Adrenal gland (tissue), 12 donors: ENCODE measurements around the gene GPC1. TPM values are rescaled to one million over a fixed set of nuclear protein-coding genes. Genes with fewer than 3 reads are reported as not detected.
A peak's percentile ranks its signal among the peaks of the same experiment; 100 is the strongest.

ENCODE experiments used
- DNase-seq, 7 donors: peaks; one replicate each; pipeline ENCODE4 v3.0.0-alpha.2; 2019 to 2020
- H3K27ac ChIP-seq, 5 donors: fragments of 200-600 bp; sonication (generic) in 4 of 5; 1 replicate in 3 of 5; 2 replicates in 2 of 5; pipeline versions ENCODE4 v1.5.1 to v1.8.0; 2016 to 2020; ENCODE audit warnings: mild to moderate bottlenecking in 1 of 5
- H3K27me3 ChIP-seq: fragments of 200-600 bp; 2 replicates; pipeline ENCODE4 v1.8.0; 2021
- H3K36me3 ChIP-seq, 2 donors: fragments of 200-600 bp; replicated peaks in 1 of 2; 1 replicate in 1 of 2; 2 replicates in 1 of 2; pipeline versions ENCODE4 v1.5.1 to v1.8.0; 2018 to 2022
- H3K4me1 ChIP-seq, 2 donors: fragments of 200-600 bp; replicated peaks in 1 of 2; 1 replicate in 1 of 2; 2 replicates in 1 of 2; pipeline versions ENCODE4 v1.5.1 to v1.8.0; 2018 to 2021
- H3K4me3 ChIP-seq, 4 donors: fragments of 200-600 bp; sonication (generic) in 3 of 4; one replicate each; pipeline ENCODE4 v1.5.1; 2016 to 2018
- H3K9me3 ChIP-seq, 3 donors: fragments of 200-600 bp; sonication (generic) in 1 of 3; replicated peaks in 1 of 3; 1 replicate in 2 of 3; 2 replicates in 1 of 3; pipeline versions ENCODE4 v1.5.1 to v1.8.0; 2016 to 2021
- CTCF ChIP-seq, 6 experiments: fragments of 450-650 bp in 4 of 6; fragments of 200-600 bp in 2 of 6; sonication (generic) in 1 of 6; IDR thresholded peaks; 1 replicate in 5 of 6; 2 replicates in 1 of 6; pipeline versions ENCODE4 v1.5.1 to v1.8.0; 2016 to 2021; ENCODE audit warnings: antibody characterized with exemption in 6 of 6, mild to moderate bottlenecking in 2 of 6, moderate library complexity in 1 of 6
- POLR2A ChIP-seq, 2 donors: fragments of 450-650 bp; IDR thresholded peaks; one replicate each; pipeline ENCODE4 v1.6.1; 2017; ENCODE audit warnings: antibody characterized with exemption in 2 of 2, mild to moderate bottlenecking in 2 of 2, moderate library complexity in 1 of 2
- WGBS, 4 donors: extraction: QIAGEN DNeasy Blood & Tissue Kit in 2 of 4; methylation state at CpG; one replicate each; pipeline versions ENCODE4 v1.1.5 to v1.1.7; 2013 to 2017; 5-methylcytosine and 5-hydroxymethylcytosine counted together
- intact Hi-C, 2 donors: fragments of 100-400 bp; cut with DNase I; formaldehyde crosslinking; loops; one replicate each; pipeline versions ENCODE4 v1.14.1 to v1.15.0; 2022 to 2023
- polyA plus RNA-seq, 3 donors: library from polyadenylated mRNA; stranded (reverse); fragments of 200-250 nt in 2 of 3; fragments of 350-450 nt in 1 of 3; fragmentation: Illumina TruSeq in 1 of 3; extraction: RNeasy Lipid Tissue Mini Kit (QIAGEN cat#74804) in 1 of 3; gene quantifications; one replicate each; pipeline ENCODE4 v1.2.3, GENCODE V29; 2013 to 2014
- total RNA-seq, 9 donors: library from RNA; depleted of rRNA in 4 of 9; stranded (reverse); fragments of >200 nt in 4 of 9; fragments of 120-200 nt in 1 of 9; fragmentation: NEBNext Ultra II Directional in 1 of 9; extraction: Animal tissue kit (Norgen Biotek cat#: 25700) in 1 of 9; gene quantifications; one replicate each; pipeline versions ENCODE4 v1.1.0 to v1.2.4, GENCODE V29; 2013 to 2023
- donor health status: healthy with polysubstance abuse.
- donor health status: Bipolar disorder and iron deficiency.
- donor health status: DM: yes; HTN: yes; CAD: no.
- donor health status: DM: no; HTN: no; CAD: no.
- donor health status: DM: no; HTN: no; CAD: no.
- donor health status: DM: yes; HTN: yes; CAD: no.

GPC1 gene
- total and polyA plus RNA-seq, 12 donors, result 11.8 to 202 (median 132) TPM

- intact Hi-C loops, result no loop called here
- H3K4me1 ChIP-seq, result no peaks in the 10 kb centered on the region
- no peak for TF ChIP-seq POLR2A (IDR thresholded peaks at IDR 0.05)
- no peak for TF ChIP-seq CTCF (IDR thresholded peaks at IDR 0.05)
- H3K27me3 ChIP-seq, result no peaks in the 10 kb centered on the region
- 61 to 70% (median 65%) methylated on average over 6 of the region's 6 CpGs for WGBS, 4 donors
- no peaks in the 10 kb centered on the region for H3K36me3 ChIP-seq
- peak in 4 of 7 donors; percentile 3 to 23 (median 12) for DNase-seq
- H3K4me3 ChIP-seq, result no peak overlapping the region
- H3K9me3 ChIP-seq, result peaks cover 0 to 4% (median 0%) of the 10 kb centered on the region in 3 donors
- H3K27ac ChIP-seq, result no peak overlapping the region
Observed at GRCh38 chr2:240422658-240423329, 12.7 kb upstream of the GPC1 start.

DNA sequence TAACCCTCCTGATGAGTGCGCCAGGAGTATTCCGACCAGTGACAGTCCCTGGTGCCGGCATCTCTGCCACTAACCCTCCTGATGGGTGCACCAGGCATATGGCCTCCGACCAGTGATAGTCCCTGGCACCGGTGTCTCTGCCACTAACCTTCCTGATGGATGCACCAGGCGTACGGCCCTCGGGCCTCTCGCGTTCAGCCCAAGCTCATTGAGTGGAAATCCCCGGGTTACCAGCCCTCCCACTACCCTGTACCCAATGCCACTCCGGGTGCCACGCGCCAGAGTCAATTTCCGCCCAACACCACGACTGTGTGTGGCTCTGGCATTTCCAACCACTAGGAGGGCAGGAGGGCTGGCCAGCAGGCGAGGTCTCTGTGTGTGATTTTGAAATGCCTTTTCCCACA, 11.7 kb upstream of the GPC1 start:
- 85 to 94% (median 93%) methylated on average over 8 to 17 of the region's 17 CpGs for WGBS, 4 donors
- Histone ChIP-seq H3K36me3 (no peaks in the 10 kb centered on the region), H3K27me3 (no peaks in the 10 kb centered on the region), H3K4me3 (no peak overlapping the region), H3K4me1 (no peaks in the 10 kb centered on the region), H3K27ac (no peak overlapping the region), H3K9me3 (peaks cover 0 to 4% (median 0%) of the 10 kb centered on the region in 3 donors)
- intact Hi-C loops, result no loop called here
- no peak for TF ChIP-seq POLR2A (IDR thresholded peaks at IDR 0.05)
- TF ChIP-seq CTCF (IDR thresholded peaks at IDR 0.05), result no peak
- DNase-seq, result peak in 4 of 7 donors; percentile 4 to 39 (median 14)

GRCh38 chr2:240424341-240425235, 10.9 kb upstream of the GPC1 start:
- no peak overlapping the region for H3K27ac ChIP-seq
- DNase-seq, result peak in 3 of 7 donors; percentile 11 to 34 (median 11)
- no peaks in the 10 kb centered on the region for H3K27me3 ChIP-seq
- intact Hi-C loops, result loop anchor here in 1 of 2 donors (5.0 kb wide), 1 partner anchor 77 kb away; no protein-coding TSS in a partner anchor
- no peaks in the 10 kb centered on the region for H3K4me1 ChIP-seq
- 86 to 92% (median 88%) methylated on average over 27 to 29 of the region's 29 CpGs for WGBS, 4 donors
- H3K9me3 ChIP-seq, result peaks cover 0 to 4% (median 0%) of the 10 kb centered on the region in 3 donors
- no peak overlapping the region for H3K4me3 ChIP-seq
- no peaks in the 10 kb centered on the region for H3K36me3 ChIP-seq
- TF ChIP-seq POLR2A (IDR thresholded peaks at IDR 0.05) (no peak), CTCF (IDR thresholded peaks at IDR 0.05) (no peak)

GRCh38 chr2:240425236-240425615, 10.2 kb upstream of the GPC1 start:
- peaks cover 0 to 4% (median 0%) of the 10 kb centered on the region in 3 donors for H3K9me3 ChIP-seq
- intact Hi-C loops, result loop anchor here in 1 of 2 donors (5.0 kb wide), 1 partner anchor 78 kb away; no protein-coding TSS in a partner anchor
- no peak overlapping the region for H3K27ac ChIP-seq
- WGBS, 4 donors, result 86 to 92% (median 88%) methylated on average over 5 to 6 of the region's 6 CpGs
- H3K36me3 ChIP-seq, result no peaks in the 10 kb centered on the region
- no peaks in the 10 kb centered on the region for H3K4me1 ChIP-seq
- no peaks in the 10 kb centered on the region for H3K27me3 ChIP-seq
- H3K4me3 ChIP-seq, result no peak overlapping the region
- DNase-seq, result peak in 2 of 7 donors; percentile 6 to 29
- TF ChIP-seq POLR2A (IDR thresholded peaks at IDR 0.05) (no peak), CTCF (IDR thresholded peaks at IDR 0.05) (no peak)
